HG02571 (cell line): Measurements from ENCODE around the gene VWA5B2.
"Not testable (repeated sequence)": the region's sequence is repeated elsewhere in the genome, so short reads cannot be mapped to it uniquely, and the experiment has no call there.

Source experiments
- ATAC-seq: cut with Tn5 transposase; IDR thresholded peaks from one replicate; pipeline ENCODE4 v1.9.1; 2021; ENCODE audit warnings: mild to moderate bottlenecking, moderate library complexity; ENCODE audit not compliant: unreplicated experiment

VWA5B2 gene

GRCh38 chr3:184241141-184241446 is 11.7 kb downstream of the VWA5B2 start:
- no peak for ATAC-seq

- ATAC-seq: no peak
Observed at GRCh38 chr3:184241447-184242296, 12.3 kb downstream of the VWA5B2 start.

GRCh38 chr3:184242297-184242685 is 12.9 kb downstream of the VWA5B2 start:
- no peak for ATAC-seq

GRCh38 chr3:184248454-184249411 is 19.3 kb downstream of the VWA5B2 start, which contains the start of gene ALG3:
Gene ALG3, minus strand, starts transcription at chr3:184248962. Its CDS starts 22 bp downstream, at chr3:184248940.
- peak; percentile 53 for ATAC-seq

GRCh38 chr3:184249412-184250166 is 20.2 kb downstream of the VWA5B2 start, which contains the start of gene EEF1AKMT4:
Gene EEF1AKMT4, plus strand, starts transcription at chr3:184249672. Its CDS starts 23 bp downstream, at chr3:184249695.
- ATAC-seq: peak; percentile 89

GRCh38 chr3:184250167-184250828 is 20.9 kb downstream of the VWA5B2 start:
- ATAC-seq: peak; percentile 59

- ATAC-seq: no peak
Observed at GRCh38 chr3:184255291-184256039, 26.1 kb downstream of the VWA5B2 start.

- no peak for ATAC-seq
Observed at GRCh38 chr3:184257083-184257915, 27.9 kb downstream of the VWA5B2 start.

GRCh38 chr3:184258926-184259325 is 29.5 kb downstream of the VWA5B2 start:
- no peak for ATAC-seq

- no peak for ATAC-seq
Observed at GRCh38 chr3:184259396-184259877, 30.1 kb downstream of the VWA5B2 start.

GRCh38 chr3:184259878-184260723 is 30.7 kb downstream of the VWA5B2 start:
- ATAC-seq: no peak

GRCh38 chr3:184260724-184261269 is 31.4 kb downstream of the VWA5B2 start:
- no peak for ATAC-seq

- ATAC-seq: no peak
Observed at GRCh38 chr3:184261270-184261853, 32.0 kb downstream of the VWA5B2 start, which contains the start of gene CAMK2N2. Gene CAMK2N2, minus strand, starts transcription at chr3:184261553. Its CDS starts 268 bp downstream, at chr3:184261285.

GRCh38 chr3:184261854-184262763 is 32.7 kb downstream of the VWA5B2 start:
- ATAC-seq: no peak

GRCh38 chr3:184262764-184263179 is 33.4 kb downstream of the VWA5B2 start:
- no peak for ATAC-seq

GRCh38 chr3:184267249-184267648 is 37.9 kb downstream of the VWA5B2 start:
- ATAC-seq: not testable (repeated sequence)
